Activated CD4-positive, CD25-positive, alpha-beta regulatory T cell (primary cell): ENCODE results near the gene TIGD2.
"Not testable (repeated sequence)": the region's sequence is repeated elsewhere in the genome, so short reads cannot be mapped to it uniquely, and the experiment has no call there.

Experiments used
- DNase-seq, 4 experiments: peaks; one replicate each; lab custom pipeline; 2025; lab: John Stamatoyannopoulos, UW

The TIGD2 gene

GRCh38 chr4:89119836-89120235 is 8.5 kb downstream of the TIGD2 start:
- no peak for DNase-seq

GRCh38 chr4:89121387-89122068 is 10.2 kb downstream of the TIGD2 start:
- DNase-seq: no peak

- no peak for DNase-seq
Measured at GRCh38 chr4:89123451-89123851, 12.1 kb downstream of the TIGD2 start.

GRCh38 chr4:89125901-89126782 is 14.8 kb downstream of the TIGD2 start:
- DNase-seq: no peak

- DNase-seq: no peak
Measured at GRCh38 chr4:89129080-89129640, 17.8 kb downstream of the TIGD2 start.

GRCh38 chr4:89134775-89135319 is 23.5 kb downstream of the TIGD2 start:
- DNase-seq: no peak

- DNase-seq: no peak
Measured at GRCh38 chr4:89136525-89136924, 25.2 kb downstream of the TIGD2 start.

- no peak for DNase-seq
Measured at GRCh38 chr4:89137231-89137630, 25.9 kb downstream of the TIGD2 start.

- DNase-seq: no peak
Measured at GRCh38 chr4:89137695-89138094, 26.4 kb downstream of the TIGD2 start.

GRCh38 chr4:89140168-89140759 is 28.9 kb downstream of the TIGD2 start:
- no peak for DNase-seq

GRCh38 chr4:89142691-89143669 is 31.6 kb downstream of the TIGD2 start:
- DNase-seq: no peak

- not testable (repeated sequence) for DNase-seq
Measured at GRCh38 chr4:89144652-89145051, 33.3 kb downstream of the TIGD2 start.

- no peak for DNase-seq
Measured at GRCh38 chr4:89146196-89146595, 34.9 kb downstream of the TIGD2 start.

- no peak for DNase-seq
Measured at GRCh38 chr4:89152972-89153371, 41.6 kb downstream of the TIGD2 start.

GRCh38 chr4:89156174-89156914 is 45.0 kb downstream of the TIGD2 start:
- no peak for DNase-seq

GRCh38 chr4:89157488-89158024 is 46.2 kb downstream of the TIGD2 start:
- DNase-seq: no peak

- no peak for DNase-seq
Measured at GRCh38 chr4:89158884-89159503, 47.7 kb downstream of the TIGD2 start.

GRCh38 chr4:89160806-89161205 is 49.5 kb downstream of the TIGD2 start:
- DNase-seq: no peak

GRCh38 chr4:89161841-89162240 is 50.5 kb downstream of the TIGD2 start:
- no peak for DNase-seq

GRCh38 chr4:89162496-89162895 is 51.2 kb downstream of the TIGD2 start:
- no peak for DNase-seq
